HUES64 (cell line): ENCODE measurements around the gene SLC17A4.

Source experiments
- H3K27ac ChIP-seq: 2 replicates; pipeline ENCODE4 v1.7.0; 2013; ENCODE audit warnings: low read depth, low read length, inconsistent platforms
- H3K27me3 ChIP-seq: 2 replicates; pipeline ENCODE4 v1.6.1; 2013; ENCODE audit warnings: mild to moderate bottlenecking, low read length; ENCODE audit not compliant: insufficient read depth
- H3K36me3 ChIP-seq: 2 replicates; pipeline ENCODE4 v1.6.1; 2013; ENCODE audit warnings: mild to moderate bottlenecking, low read length; ENCODE audit not compliant: insufficient read depth
- H3K4me1 ChIP-seq: 2 replicates; pipeline ENCODE4 v1.6.1; 2013; ENCODE audit warnings: mild to moderate bottlenecking, low read length, moderate library complexity; ENCODE audit not compliant: insufficient read depth
- H3K4me3 ChIP-seq: 2 replicates; pipeline ENCODE4 v1.5.1; 2013; ENCODE audit warnings: mild to moderate bottlenecking, low read length, moderate library complexity
- H3K9ac ChIP-seq: 2 replicates; pipeline ENCODE4 v1.6.1; 2013; ENCODE audit warnings: mild to moderate bottlenecking, low read depth, low read length
- H3K9me3 ChIP-seq: 2 replicates; pipeline ENCODE4 v1.6.1; 2013; ENCODE audit warnings: low read depth, low read length; ENCODE audit not compliant: insufficient read depth
- WGBS: fragments of 150-250, 120-280 bp; methylation state at CpG from one replicate; pipeline ENCODE4 v1.1.7; 2013; ENCODE audit warnings: missing lambda C conversion rate; 5-methylcytosine and 5-hydroxymethylcytosine counted together

The SLC17A4 gene

DNA sequence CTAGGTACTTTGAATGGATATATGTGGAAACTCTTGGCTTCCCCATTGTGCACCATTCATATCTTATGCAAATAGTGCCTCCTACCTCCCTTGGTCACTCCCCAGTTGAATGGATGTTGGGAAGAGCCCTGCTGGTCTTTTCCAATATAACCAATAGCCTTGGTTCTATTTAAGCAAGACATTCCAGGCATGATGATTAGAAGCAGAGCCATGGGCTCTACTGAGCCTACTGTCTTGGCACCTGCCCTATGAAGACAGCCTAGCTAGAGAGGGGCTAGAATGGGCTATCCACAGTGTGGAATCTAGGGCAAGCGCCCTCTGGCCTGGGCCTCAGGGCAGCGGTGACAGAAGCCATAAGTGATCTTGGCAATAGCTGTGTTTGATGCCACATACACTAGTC is 61.7 kb downstream of the SLC17A4 start:
- Histone ChIP-seq H3K9ac (no peak overlapping the region), H3K4me3 (no peak overlapping the region), H3K27ac (no peak overlapping the region), H3K27me3 (no peaks in the 10 kb centered on the region), H3K36me3 (no peaks in the 10 kb centered on the region), H3K4me1 (peaks cover 7% of the 10 kb centered on the region; the same call in 1 of the 2 replicates), H3K9me3 (no peaks in the 10 kb centered on the region)
- 92% methylated on average over 2 of the region's 2 CpGs for WGBS

DNA sequence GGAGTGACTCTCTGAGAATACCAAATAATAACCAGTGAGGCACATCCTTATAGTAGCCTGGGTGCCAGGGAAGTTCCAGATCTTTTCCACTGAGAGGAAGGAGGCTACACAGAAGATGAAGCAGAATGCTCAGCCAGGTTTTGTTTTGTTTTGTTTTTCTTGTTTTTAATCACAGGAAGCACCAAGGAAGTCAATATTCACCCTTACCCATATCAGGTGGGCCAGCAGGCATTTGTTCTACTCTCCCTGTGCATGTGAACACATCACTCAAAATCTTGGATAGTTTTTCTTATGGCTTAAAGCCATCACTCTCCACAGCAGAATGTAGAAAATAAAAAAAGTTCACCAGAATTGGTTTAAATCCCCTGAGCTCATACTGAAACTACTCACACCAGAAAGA is 66.8 kb downstream of the SLC17A4 start:
- H3K9me3 ChIP-seq, result no peaks in the 10 kb centered on the region
- H3K36me3 ChIP-seq, result no peaks in the 10 kb centered on the region
- H3K4me3 ChIP-seq, result no peak overlapping the region
- peaks cover 2% of the 10 kb centered on the region; the same call in 1 of the 2 replicates for H3K4me1 ChIP-seq
- no peak overlapping the region for H3K27ac ChIP-seq
- no peaks in the 10 kb centered on the region for H3K27me3 ChIP-seq
- no peak overlapping the region for H3K9ac ChIP-seq

GRCh38 chr6:25829375-25829774 is 74.8 kb downstream of the SLC17A4 start:
- H3K27ac ChIP-seq, result no peak overlapping the region
- no CpG with 5 or more reads among the region's 1 CpG for WGBS
- no peaks in the 10 kb centered on the region for H3K27me3 ChIP-seq
- no peak overlapping the region for H3K9ac ChIP-seq
- H3K4me1 ChIP-seq, result no peaks in the 10 kb centered on the region
- H3K4me3 ChIP-seq, result no peak overlapping the region
- no peaks in the 10 kb centered on the region for H3K9me3 ChIP-seq
- no peaks in the 10 kb centered on the region for H3K36me3 ChIP-seq

GRCh38 chr6:25830458-25830857 is 75.9 kb downstream of the SLC17A4 start:
- Histone ChIP-seq H3K27ac (no peak overlapping the region), H3K4me1 (no peaks in the 10 kb centered on the region), H3K9ac (no peak overlapping the region), H3K36me3 (no peaks in the 10 kb centered on the region), H3K4me3 (no peak overlapping the region), H3K9me3 (no peaks in the 10 kb centered on the region), H3K27me3 (no peaks in the 10 kb centered on the region)
- WGBS, result 77% methylated on average over 4 of the region's 4 CpGs
